Stimulated activated CD4-positive, alpha-beta T cell treated with anti-CD3 and anti-CD28 coated beads, Interleukin-2, amount 100 ng/mL, for 24 hours (primary cell): Measurements from ENCODE around the gene TMEM47.

Experiments
- DNase-seq, 2 donors: peaks; one replicate each; pipeline ENCODE4 v3.0.0-alpha.2; 2020

Gene TMEM47

GRCh38 chrX:34584781-34585180 lies 72.3 kb downstream of the TMEM47 start:
- no peak for DNase-seq

- no peak for DNase-seq
These were observed 77.0 kb downstream of the TMEM47 start for GRCh38 chrX:34580069-34580468.

- no peak for DNase-seq
These were observed 78.8 kb downstream of the TMEM47 start for GRCh38 chrX:34578237-34578636.
